Suppressor macrophage treated with lipopolysaccharide for 1 hour (primary cell): ENCODE results near the gene YPEL5.
A peak's percentile ranks its signal among the peaks of the same experiment; 100 is the strongest.

ENCODE experiments used
- DNase-seq, 3 donors: peaks; one replicate each; pipeline ENCODE4 v3.0.0-alpha.2; 2020 to 2022

Gene YPEL5

DNA sequence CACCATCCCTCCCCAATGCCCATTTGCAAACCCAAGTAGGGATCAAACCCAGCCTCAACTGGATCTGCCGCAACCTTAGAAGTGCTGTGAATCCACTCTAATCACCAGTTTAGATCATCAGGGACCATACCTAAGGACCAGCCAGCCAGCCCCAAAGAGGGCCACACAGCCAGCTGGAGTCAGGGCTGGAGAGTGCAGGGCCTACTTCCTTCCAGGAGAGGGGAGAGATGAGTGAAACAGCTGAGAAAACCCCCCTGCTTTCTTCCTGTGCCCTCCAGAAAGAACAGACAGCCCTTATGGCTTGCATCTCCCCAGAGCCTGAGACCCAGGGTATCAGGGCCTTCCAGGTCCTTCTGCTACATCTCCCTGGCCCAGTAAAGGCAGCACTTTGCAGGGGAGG is 25.8 kb downstream of the YPEL5 start:
- DNase-seq: no peak

DNA sequence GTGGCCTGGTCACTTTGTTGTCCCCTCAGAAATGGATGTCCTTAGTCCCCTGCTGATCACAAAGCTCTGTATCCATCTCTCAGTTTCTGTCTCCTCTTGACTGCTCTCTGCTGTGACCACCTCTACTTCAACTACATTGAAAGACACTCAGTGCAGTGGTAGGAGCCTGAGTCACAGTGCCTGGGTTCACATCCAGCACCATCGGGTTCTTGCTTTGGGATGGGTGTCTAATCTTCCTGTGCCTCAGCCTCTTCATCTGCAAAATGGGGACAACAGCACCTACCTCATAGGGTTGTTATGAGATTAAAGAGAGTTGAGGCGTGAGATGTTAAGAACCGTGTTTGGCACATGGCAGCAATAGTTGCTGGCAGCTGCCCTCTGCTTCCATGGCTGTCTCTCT is 30.6 kb downstream of the YPEL5 start:
- DNase-seq: no peak

DNA sequence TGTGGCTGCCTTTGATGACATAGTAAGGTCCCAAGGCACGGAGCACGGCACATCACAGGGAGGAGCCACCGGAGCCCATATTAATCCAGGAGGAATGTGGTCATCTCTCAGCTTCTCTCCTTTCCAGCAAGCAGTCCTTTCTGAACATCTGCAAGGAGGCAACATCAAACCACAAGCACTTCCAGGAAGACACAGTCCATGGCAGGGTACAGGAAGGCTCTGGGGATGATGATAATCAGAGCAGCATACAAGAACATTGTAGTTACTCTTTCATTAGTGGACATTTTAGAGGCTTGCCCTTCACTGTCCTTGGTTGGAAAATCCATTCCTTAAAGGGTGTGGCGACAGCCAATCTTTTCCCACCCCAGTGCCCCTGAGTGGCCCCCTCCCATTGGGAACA is 31.1 kb downstream of the YPEL5 start:
- no peak for DNase-seq

DNA sequence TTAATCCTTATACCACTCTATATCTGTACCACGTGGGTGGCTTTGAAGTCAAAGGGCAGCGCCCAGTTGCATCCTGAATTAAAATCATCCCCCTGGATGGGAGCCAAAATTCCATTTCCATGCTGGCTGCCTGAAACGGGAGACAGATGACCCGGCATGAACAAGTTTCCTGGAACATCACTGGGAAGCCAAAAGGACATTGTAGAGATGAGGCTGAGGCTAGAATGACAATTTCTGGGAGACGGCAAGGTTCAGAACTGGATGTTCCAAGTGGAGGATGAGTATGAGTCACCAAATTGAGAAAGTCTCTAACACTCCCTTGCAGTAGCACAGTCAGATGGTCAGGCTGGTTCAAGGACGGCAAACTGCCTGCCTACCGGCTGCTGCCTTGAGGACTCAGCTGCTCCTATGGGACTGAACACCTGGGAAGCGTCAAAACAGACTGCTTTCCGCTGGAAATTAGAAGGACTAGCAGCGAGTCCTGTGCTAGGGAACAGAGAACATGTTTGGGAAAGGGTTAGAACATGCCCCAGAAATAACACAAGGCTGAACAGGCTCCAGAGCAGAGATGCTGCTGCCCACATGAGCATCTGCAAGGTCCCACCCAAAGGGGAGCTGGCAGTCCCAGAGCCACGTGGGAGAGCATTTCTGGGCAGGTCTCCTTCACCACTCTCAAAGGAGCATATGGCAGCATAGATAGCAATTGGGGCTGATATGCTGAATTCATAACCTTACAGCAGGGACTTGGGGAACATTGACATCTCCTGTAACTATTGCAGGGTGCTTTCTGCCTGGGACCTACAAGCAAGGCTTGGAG is 32.0 kb downstream of the YPEL5 start:
- peak in 2 of 3 donors; percentile 8 to 22 for DNase-seq

DNA sequence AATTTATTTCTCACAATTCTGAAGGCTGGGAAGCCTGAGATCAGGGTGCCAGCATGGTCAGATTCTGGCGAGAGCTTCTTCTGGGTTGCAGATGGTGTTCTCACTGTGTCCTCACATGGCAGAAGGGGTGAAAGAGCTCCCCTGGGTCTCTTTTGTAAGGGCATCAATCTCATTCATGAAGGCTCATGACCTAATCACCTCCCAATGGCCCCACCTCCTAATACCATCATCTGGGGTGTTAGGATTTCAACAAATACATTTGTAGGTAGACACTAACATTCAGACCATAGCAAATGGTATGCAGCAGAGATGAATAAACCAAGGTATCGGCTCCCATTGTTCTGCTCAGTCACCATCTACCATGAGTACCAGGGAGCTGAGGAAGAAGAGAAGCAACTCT is 32.7 kb downstream of the YPEL5 start:
- DNase-seq: no peak

DNA sequence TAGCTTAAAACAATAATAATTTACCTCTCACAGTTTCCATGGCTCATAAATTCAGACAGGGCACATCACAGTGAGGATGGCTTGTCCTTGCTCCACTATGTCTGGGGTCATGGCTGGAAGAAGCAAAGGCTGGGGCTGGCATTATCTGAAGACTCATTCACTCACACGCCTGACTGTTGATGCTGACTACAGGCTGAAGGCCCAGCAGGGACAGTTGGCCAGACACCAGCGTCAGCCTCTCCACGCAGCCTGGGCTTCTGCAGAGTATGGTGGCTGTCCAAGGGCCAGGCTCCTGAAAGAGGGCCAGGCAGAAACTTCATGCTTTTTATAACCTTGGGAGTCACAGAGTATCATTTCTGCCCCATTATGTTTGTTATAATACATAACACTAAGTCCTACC is 33.4 kb downstream of the YPEL5 start:
- no peak for DNase-seq

DNA sequence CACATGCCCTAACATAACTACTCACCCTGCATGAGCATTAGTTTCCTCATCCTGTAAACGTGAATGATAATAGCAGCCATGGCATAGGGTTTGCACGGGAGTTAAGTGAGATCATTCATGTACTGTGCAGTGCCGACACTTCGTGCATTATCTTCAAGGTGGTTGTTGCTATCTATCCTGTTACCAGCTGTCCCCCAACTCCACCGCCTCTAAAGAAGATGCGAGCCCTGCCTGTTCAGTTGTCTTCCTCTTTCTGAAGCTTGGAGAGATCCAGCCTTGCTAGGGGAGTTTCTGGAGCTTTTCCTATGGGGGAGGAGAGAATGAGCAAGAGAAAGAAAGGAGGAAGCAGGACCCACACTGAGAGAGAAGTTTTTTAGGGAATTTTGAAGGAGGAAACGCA is 34.4 kb downstream of the YPEL5 start:
- peak in 1 of 3 donors; percentile 18 for DNase-seq

DNA sequence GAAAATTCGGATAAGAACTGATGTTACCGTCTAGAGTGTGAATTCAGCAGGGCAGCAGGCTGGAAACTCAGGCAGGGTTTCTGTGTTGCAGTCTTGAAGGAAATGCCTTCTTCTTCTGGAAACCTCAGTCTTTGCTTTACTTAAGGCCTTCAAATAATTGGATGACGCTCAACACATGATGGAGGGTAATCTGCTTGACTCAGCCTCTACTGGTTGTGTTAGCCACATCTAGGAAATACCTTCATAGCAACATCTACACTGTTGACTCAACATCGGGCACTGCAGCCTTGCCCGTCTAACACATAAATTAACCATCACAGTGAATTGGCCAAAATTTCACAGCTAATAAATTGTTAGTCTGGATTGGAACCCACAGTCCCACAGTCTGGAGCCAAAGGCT is 37.2 kb downstream of the YPEL5 start:
- no peak for DNase-seq

DNA sequence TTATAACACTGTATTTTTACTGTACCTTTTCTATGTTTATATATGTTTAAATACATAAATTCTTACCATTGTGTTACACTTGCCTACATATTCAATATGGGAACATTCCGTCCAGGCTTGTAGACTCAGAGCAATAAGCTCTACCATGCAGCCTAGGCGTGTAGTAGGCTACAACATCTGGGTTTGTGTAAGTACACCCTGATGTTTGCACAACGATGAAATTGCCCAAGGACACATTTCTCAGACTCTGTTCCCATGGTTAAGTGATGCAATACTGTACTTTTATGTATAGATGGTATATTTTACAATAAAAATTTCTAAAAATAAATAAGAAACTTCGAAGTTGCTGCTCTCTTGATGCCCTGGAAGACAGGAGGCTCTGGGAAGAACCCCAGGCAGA is 38.4 kb downstream of the YPEL5 start:
- DNase-seq: peak; percentile 63 to 80 (median 78)

DNA sequence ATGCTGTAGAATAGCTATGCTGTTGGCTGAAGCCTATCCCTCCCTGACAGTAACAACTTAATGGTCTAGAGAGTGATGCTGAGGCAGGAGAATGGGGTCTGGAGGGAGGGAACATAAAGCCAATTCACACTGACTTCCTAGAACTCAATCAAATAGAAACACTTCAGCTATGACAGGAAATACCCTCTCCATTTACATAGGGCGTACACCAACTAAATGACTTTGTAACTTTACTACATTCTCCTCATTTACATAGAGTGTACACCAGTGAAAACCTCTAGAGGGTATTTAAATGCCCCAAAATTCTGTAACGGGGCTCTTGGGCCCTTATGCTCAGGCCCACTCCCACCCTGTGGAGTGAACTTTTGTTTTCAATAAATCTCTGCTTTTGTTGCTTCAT is 41.5 kb downstream of the YPEL5 start:
- DNase-seq: no peak

DNA sequence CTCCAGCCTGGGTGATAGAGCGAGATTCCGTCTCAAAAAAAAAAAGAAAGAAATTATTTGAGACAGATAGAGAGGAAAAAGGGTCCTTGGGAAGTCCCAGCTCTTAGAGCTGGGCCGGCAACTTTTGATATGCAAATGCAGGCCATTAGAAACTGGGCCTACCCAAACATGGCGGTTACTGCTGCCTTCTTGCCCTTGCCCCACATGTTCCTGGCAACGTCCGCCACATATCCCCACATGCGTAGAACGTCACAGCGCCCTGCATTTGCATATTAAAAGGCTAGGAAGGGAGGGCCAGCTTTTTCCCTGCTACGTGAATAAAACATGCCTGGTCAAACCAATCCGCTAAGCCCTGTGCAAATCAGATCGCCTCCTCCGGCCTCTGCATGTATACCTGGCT is 43.8 kb downstream of the YPEL5 start:
- DNase-seq: no peak

DNA sequence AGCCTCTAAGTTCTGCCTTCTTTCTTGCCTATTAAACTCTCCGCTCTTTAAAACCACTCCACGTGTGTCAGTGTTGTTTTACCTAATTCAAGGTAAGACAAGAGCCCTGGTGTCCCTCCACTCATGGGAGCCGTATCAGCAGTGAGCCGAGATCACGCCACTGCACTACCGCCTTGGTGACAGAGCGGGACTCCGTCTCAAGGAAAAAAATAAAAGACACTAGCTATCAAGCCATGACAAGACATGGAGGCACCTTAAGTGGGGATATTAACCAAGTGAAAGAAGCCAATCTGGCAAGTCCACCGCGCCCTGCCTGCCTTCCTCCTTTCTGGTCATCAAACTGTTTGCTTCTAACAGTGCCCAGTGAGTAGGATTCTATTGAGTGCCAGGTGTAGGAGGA is 44.3 kb downstream of the YPEL5 start:
- no peak for DNase-seq

DNA sequence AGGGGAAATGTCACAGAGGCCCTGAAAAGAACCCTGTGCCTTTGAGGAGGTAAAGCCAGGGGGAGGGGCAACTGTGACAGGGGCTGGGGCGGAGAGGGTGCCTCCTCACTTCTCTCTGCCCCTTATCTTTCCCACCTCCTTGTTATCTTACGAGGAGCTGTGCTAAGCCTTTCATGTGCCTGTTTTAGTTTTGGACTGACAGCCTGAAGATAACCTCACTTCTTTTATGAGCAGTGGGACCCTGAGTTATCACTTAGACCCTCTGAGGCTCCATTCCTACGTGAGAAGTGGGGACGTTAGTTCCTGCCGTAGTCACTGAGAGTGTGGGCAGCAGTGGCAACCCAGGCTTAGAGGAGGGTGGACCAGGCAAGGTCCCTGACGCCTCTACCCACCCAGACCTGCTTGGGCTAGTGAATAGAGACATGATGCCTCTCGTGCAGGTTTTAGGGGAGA is 45.0 kb downstream of the YPEL5 start:
- no peak for DNase-seq

DNA sequence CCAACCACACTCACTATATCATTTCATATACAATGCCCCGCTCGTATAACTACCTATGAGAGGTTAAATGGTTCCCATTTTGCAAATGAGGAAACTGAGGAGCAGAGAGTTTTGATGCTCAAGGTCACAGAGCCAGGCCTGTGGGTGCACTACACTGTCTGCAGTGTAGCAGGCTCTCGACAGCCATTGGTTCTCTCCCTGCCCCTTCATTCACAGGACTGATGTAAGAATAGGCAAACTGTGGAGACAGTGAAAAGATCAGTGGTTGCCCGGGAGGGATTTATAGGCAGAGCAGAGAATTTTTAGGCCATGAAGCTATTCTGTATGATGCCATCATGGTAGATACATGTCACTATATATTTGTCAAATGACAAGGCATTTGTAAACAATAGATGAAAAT is 45.5 kb downstream of the YPEL5 start:
- DNase-seq: no peak

DNA sequence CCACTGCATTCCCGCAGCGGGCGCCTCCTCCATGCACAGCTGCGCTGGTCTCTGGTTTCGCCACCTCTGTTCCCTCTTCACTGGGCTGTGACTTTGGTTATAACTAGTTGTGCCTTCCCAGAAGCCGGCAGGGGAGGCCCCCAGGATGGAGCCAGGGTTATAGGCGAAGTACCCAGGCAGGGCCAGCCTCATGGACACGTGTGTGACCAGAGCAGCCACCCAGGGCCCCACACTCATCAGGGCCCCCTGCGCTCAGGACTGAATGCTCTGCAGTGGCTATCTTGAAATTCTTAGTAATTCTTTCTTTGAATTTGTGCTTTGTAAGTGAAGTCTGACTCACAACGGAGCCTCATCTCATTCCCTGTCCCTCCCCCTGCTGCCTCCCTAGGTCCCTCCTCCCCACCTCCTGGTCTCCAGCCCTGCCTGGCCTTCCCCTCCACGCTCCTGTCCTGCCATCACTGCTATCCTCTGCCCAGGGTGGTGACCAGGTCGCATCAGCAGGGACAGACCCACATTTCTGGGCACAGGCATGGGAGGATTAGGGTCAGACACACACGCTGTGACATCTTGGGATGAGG is 46.4 kb downstream of the YPEL5 start:
- DNase-seq: no peak

DNA sequence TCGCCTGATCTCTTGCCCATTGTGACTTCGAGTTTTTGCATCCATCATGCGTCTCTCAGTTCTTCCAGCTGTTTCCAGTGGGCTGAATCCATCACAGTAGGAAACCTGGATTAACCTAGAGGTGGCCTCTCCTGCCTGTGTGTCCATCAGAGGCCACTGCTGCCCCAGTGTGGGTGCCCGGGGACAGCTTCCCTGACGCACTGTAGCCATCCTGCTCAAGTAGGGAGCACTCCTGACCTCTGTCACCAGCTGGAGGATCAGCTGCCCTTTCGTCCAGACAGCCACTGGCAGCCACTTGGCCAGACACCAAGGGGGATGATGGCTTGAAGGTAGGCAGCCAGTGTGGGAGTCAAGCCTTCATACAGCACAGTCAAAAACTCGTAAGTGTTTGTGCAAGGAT is 47.6 kb downstream of the YPEL5 start:
- no peak for DNase-seq

DNA sequence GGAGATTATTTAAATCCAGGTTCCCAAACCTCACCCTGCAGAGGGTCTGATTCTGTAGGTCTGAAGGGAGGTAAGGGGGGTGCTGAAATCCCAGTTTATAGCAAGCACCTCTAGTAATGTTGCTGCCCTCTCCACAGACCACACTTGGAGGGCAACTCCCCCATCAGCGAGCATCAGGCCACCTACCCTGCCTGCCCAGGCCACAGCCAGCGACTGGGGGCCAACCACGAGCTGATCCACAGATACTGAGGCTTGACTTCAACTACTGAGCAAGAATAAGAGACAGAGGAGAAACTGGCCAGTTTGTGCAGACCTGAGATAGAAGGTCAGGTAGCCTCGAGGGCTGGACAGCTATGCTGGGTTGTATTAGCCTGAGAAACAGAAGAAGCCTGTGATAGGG is 48.2 kb downstream of the YPEL5 start:
- no peak for DNase-seq

DNA sequence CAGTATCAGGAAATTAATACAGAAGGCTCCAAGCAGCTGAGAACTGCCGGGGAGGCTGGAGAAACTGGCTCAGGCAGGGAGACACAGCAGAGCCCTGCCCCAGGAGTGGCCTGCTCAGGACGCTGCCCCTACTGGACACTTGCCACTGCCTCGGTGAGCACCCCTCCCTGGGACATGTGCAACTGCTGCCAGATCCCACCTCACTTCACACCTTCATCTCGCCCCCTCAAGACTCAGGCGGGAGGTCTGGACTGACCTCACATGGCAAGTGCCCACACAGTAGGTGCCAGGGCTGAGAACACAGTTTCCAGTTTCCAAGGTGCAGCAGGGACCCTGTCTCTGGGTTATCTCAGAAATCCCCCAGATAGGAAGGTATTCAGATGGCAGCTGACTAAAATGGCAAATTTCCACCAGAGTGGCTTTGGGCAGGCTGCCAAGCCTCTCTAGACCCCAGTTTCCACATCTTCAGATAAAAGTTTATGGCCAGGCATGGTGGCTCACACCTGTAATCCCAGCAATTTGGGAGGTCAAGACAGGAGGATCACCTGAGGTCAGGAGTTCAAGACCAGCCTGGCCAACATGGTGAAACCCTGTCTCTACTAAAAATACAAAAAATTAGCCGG is 50.9 kb downstream of the YPEL5 start:
- no peak for DNase-seq

DNA sequence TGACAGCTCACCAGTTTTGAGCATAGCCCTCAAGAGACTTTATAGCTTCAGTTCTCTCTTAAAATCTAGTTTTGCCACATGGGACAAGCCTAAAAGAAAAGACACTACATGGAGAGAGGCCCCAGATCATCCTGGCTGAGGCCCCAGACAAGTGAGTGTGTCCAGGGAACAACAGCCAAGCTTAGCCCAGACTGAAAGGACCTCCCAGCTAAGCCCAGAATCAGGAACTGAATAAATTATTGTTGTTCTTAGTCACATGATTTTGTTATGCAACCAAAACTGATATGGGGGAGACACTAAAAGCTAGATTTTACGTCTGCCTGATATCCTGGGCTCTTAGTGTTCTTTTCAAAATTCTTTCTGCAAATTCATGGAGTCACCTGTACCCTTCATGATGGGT is 55.2 kb downstream of the YPEL5 start:
- peak; percentile 17 to 44 (median 33) for DNase-seq

DNA sequence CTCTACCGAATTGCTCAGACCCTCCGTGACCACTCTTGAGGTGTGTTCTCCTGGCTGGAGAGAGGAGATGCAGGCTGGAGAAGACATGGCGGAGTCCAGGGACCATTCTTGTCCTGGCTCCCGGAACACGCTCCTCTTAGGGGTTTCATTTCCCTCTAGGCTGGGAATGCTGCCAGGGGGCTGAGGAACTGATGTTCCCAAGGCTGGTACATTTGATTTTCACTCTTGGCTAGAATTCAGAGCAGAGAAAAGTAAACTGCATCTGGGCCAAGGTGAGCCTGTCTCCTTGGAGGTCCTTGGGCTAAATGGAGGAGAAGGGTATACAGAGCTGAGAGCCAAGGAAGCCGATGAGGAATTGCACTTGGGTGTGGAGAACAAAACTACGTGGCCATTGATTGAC is 56.3 kb downstream of the YPEL5 start:
- peak in 1 of 3 donors; percentile 15 for DNase-seq

DNA sequence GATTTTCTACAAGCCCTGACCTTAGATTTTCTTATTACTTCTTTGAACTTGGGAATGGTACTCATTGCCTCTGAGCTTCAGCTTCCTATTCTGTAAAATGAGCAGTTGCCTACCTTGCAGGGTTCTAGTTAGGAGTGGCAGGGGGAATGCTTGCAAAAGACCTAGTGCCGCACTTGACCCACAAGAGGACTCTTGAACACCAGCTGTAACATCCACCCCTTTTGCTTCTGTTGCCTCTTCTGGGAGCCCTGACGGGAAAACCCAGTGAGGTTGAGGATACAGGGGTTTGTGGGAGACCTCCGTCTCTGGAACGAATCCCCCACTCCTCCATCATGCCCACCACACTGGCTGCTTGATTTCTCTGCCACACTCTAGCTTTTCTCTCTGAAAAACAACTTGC is 57.5 kb downstream of the YPEL5 start:
- DNase-seq: no peak

DNA sequence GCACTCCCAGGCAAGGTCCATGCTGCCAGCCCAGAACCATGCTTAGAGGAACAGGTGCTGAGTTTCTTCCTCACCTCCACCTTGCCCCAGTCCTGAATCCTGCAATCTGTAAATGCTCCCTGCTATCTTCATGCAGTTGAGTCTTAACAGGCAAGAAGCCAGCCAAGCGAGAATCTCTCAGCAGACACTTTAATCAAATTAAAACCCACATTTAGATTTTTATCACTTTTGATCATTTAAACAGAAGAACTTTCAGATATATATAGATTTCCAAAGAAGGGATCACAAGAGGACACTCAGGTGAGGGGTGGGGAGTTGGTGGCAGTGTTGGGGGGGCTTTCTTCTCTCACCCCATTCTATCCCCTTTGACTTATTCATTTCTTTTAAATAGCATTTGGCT is 58.6 kb downstream of the YPEL5 start:
- DNase-seq: no peak

DNA sequence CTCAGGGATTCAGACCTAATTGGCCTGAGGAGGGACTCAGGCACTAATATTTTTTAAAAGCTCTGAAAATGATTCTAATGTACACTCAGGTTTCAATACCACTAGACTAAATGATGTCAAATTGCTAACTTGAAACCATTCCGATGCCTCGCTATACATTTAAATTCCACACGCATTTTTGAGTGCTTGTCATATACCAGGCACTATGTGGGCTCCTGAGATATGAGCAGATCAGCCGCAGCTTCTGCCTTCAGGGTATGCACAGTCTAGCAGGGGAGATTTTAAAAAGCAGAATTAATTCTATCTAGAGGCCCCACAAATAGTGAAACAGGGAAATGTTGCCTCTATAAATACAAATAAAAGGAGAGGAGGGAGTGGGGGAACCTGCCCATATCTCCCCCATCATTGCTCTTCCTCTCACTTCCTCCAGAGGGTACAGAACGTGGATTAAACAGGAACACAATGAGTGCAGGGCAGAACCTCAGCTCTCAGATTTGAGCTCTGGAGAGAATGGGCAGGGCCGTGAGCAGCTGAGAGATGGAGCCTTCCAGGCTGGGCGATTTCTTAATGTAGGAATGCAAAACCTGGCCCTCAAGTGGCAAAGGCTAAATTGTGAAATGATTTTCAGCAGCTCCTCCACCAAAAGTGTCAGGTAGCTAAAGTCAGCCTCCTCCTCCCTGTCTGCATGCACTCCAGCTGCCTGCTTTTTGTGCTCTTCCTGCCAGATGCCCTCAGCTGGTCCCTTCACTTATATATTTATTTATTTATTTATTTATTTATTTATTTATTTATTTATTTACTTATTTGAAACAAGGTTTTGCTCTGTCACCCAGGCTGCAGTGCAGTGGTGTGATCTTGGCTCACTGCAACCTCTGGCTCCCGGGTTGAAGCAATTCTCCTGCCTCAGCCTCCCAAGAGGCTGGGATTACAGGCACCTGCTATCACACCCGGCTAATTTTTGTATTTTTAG is 59.9 kb downstream of the YPEL5 start:
- no peak for DNase-seq
